ENCODE data around the gene NCKAP1.
"Not testable (repeated sequence)": the region's sequence is repeated elsewhere in the genome, so short reads cannot be mapped to it uniquely, and the experiment has no call there.

NCKAP1 gene

GRCh38 chr2:182912518-182912915 lies 125.7 kb downstream of the NCKAP1 start:
- no peak for DNase-seq (ENCODE audit: low spot score)

GRCh38 chr2:182911813-182912517 lies 126.3 kb downstream of the NCKAP1 start:
- DNase-seq (ENCODE audit: low spot score): no peak

- no peak for DNase-seq (ENCODE audit: low spot score)
Observed at GRCh38 chr2:182910965-182911364, 127.3 kb downstream of the NCKAP1 start.

- no peak for DNase-seq (ENCODE audit: low spot score)
Observed at GRCh38 chr2:182907081-182907830, 131.0 kb downstream of the NCKAP1 start.

DNA sequence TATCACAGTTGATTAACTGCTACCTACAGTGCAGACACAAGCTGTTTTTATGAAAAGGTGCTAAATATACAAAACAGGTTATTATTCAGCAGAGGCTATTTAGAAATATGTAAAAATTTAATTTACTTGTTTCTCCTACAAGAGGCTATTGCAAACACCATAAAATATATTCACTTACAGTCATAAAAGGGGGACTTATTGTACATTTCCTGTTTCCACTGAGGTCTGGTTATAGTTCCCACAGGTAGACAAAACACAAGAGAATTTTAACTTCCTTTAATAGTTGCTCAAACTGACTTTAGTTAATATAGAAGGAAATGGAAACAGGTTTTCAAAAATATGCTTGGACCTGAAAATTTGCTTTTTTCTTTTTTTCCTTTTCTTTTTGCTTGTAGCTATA lies 131.8 kb downstream of the NCKAP1 start:
- no peak for DNase-seq (ENCODE audit: low spot score)

- no peak for DNase-seq (ENCODE audit: low spot score)
Observed at GRCh38 chr2:182904844-182905243, 133.4 kb downstream of the NCKAP1 start.

GRCh38 chr2:182903566-182903965 lies 134.7 kb downstream of the NCKAP1 start:
- DNase-seq (ENCODE audit: low spot score): no peak

DNA sequence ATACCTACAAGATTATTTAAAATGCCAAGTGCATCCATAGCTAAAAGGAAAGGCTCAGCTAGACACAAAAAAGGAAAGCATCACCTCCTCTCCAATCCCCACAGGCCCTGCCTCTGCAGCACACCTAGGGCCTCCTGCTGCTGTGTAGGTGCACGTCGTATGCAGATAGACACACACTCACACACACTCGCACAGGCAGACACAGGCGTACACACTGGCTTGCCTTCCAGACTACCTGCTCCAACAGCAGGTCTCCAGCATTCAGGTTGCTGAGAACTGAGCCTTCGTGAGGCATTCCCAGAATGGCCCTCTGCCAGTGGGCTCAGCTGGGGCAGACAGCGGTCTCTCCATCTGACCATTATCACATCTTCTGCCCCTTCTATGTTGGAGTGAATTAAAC lies 136.5 kb downstream of the NCKAP1 start:
- no peak for DNase-seq (ENCODE audit: low spot score)

DNA sequence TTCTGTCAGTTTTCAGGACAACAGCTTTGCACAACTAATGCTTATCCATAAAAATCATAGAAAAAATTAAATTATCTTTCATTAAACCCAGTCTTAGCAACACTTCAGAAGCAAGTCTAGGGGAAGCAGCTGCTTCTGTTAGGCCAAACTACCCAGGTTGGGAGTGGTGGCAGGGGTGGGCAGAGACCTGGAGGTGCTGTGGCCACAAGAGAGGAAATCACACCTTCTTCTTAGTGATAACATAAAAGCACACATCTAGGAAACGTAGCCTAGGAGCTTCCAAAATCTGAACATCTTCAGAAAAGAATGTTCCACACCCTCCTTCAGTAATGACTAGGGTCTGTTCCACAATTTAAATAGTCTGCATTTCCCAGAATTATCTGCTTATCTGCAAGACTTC lies 139.5 kb downstream of the NCKAP1 start:
- DNase-seq (ENCODE audit: low spot score): no peak

DNA sequence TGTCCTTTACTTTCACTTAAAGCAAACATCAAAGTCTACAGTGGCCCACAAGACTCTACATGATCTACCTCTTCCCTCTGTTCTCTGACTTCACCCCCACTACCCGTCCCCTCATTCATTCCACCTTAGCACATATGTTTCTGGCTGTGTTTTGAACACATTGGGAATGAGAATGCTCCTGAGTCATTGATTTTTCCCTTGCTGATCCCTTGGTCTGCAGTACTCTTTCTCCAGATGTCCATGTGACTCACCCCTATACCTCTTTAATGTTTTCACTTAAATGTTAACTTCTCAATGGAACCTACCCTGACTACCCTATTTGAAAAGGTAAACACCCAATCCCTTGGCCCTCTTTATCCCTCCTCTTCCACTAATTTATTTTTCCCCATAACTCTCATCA lies 141.1 kb downstream of the NCKAP1 start:
- no peak for DNase-seq (ENCODE audit: low spot score)

DNA sequence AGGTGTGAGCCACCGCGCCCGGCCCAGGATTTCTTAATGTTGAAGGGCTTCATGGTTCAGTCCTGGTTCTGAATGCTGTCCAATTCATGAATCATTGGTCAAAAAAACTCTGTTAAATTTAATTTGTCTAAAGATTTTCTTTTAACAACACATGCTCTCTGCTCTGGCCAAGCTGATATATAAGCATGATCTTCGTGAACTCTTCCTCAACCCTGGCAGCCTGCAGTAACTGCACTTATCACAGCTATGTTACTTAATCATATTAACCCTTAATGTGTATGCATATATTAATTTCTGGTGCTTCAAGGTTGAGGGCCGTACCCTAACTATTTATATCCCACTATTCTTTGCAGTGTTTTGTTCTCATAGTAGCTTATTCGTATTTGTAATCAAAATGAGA lies 142.5 kb downstream of the NCKAP1 start:
- no peak for DNase-seq (ENCODE audit: low spot score)

GRCh38 chr2:182895169-182895568 lies 143.1 kb downstream of the NCKAP1 start:
- no peak for DNase-seq (ENCODE audit: low spot score)

GRCh38 chr2:182894174-182894573 lies 144.1 kb downstream of the NCKAP1 start:
- no peak for DNase-seq (ENCODE audit: low spot score)

- no peak for DNase-seq (ENCODE audit: low spot score)
Observed at GRCh38 chr2:182893666-182894065, 144.6 kb downstream of the NCKAP1 start.

DNA sequence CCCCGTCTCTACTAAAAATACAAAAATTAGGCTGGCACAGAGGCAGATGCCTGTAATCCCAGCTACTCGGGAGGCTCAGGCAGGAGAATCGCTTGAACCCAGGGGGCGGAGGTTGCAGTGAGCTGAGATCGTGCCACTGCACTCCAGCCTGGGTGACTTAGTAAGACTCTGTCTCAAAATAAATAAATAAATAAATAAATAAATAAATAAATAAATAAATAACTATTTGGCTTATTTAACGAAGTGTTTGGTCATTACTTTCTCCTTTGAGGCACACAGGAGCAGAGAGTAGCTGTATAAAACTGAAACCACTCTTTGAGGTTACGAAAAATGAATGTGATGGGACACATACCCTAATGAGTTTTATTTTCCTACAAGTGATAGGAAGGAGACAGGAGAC lies 145.2 kb downstream of the NCKAP1 start:
- not testable (repeated sequence) for DNase-seq (ENCODE audit: low spot score)

- no peak for DNase-seq (ENCODE audit: low spot score)
Observed at GRCh38 chr2:182891611-182892010, 146.6 kb downstream of the NCKAP1 start.

- DNase-seq (ENCODE audit: low spot score): no peak
Observed at GRCh38 chr2:182890773-182891378, 147.4 kb downstream of the NCKAP1 start.

DNA sequence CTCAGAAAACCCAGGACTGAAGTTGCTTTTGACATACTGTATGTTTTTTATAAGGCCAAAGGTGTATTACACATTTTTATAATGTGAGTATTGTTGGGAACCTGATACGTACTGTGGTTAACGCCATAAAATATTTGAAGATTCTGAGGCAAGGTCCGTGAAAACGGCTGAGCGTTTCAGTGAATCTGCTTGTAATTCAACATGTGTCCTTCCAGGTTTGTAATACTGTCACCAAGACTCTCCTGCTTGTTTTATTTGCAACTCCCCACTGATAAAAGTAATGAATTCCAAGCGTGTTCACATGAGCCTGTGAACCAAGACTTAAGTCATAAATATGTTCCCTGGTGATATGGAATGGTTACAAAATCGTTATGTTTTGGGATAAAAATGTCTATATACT lies 148.0 kb downstream of the NCKAP1 start:
- no peak for DNase-seq (ENCODE audit: low spot score)

- DNase-seq (ENCODE audit: low spot score): no peak
Observed at GRCh38 chr2:182887753-182888415, 150.4 kb downstream of the NCKAP1 start.

DNA sequence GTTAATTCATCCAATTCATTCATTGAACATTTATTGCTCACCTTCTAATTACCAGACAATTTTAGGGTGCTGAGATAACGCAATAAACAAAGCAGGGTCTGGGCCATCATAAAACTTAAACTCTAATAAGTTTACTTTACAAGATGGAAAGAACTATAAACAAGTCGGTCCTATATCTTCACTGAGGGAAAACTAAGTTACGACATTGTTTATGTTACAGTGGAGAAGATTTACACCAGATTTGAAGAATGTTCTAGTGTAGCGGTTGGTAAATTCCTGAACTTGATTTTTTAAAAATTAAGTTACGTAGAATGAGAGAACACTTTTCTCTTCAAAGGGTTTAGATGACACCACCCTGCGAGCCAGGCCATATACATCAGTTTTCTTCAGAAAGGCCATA lies 151.2 kb downstream of the NCKAP1 start:
- DNase-seq (ENCODE audit: low spot score): no peak

GRCh38 chr2:182885771-182886170 lies 152.5 kb downstream of the NCKAP1 start:
- DNase-seq (ENCODE audit: low spot score): no peak

- no peak for DNase-seq (ENCODE audit: low spot score)
Observed at GRCh38 chr2:182883451-182883850, 154.8 kb downstream of the NCKAP1 start.

DNA sequence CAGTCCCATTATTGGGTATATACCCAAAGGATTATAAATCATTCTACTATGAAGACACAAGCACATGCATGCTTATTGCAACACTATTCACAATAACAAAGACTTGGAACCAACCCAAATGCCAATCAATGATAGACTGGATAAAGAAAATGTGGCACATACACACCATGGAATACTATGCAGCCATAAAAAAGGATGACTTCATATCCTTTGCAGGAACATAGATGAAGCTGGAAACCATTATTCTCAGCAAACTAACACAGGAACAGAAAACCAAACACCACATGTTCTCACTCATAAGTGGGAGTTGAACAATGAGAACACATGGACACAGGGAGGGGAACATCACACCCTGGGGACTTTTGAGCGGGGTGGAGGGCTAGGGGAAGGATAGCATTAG lies 158.2 kb downstream of the NCKAP1 start:
- DNase-seq (ENCODE audit: low spot score): not testable (repeated sequence)

Measured in activated CD4-positive, alpha-beta T cell treated with anti-CD3 and anti-CD28 coated beads, Interleukin-2, Interleukin-4, amounts not matched to agents 100 ng/mL and 50 ng/mL, durations not matched to agents 16 hours and 8 hours (primary cell).